A549 (cell line): ENCODE data around the gene RPL29. TPM values are rescaled to one million over a fixed set of nuclear protein-coding genes. Genes with fewer than 3 reads are reported as not detected.

Experiments used
- ATAC-seq, 2 experiments: fragments of 200-7000 bp in 1 of 2; fragments of >200 bp in 1 of 2; cut with Nextera tagmentation in 1 of 2; cut with Tn5 transposase in 1 of 2; 3 replicates each; pipeline versions ENCODE4 v1.8.0 to v1.9.1; 2018 to 2020; ENCODE audit warnings: mild to moderate bottlenecking in 1 of 2, moderate library complexity in 1 of 2
- CTCF ChIA-PET: fragments of 300-600 bp; sonication (Branson Sonifier 250); formaldehyde crosslinking; extraction: SDS; loops from one replicate; lab custom pipeline; 2021; ENCODE audit warnings: antibody characterized with exemption, inconsistent platforms; lab: Yijun Ruan, JAX
- POLR2A ChIA-PET: fragments of 350-600 bp; formaldehyde crosslinking; extraction: SDS; loops from one replicate; lab custom pipeline; 2021; ENCODE audit warnings: antibody characterized with exemption, inconsistent platforms; lab: Yijun Ruan, JAX
- DNase-seq, 2 experiments: peaks; one replicate each; pipeline versions ENCODE4 v3.0.0 to v3.0.0-alpha.2; 2011 to 2016; ENCODE audit warnings: low read depth in 1 of 2, low spot score in 1 of 2
- FAIRE-seq: peaks from 2 replicates; lab custom pipeline; 2011; peaks lifted over from hg19 to GRCh38; lab: Jason Lieb, UNC
- H3K27ac ChIP-seq, 2 experiments: fragments of >200 bp; sonication (Bioruptor Twin); formaldehyde crosslinking; 3 replicates each; pipeline ENCODE4 v1.5.1; 2016 to 2017
- H3K4me1 ChIP-seq: fragments of >200 bp; sonication (Bioruptor Twin); formaldehyde crosslinking; 3 replicates; pipeline ENCODE4 v1.6.1; 2016
- H3K4me2 ChIP-seq: fragments of >200 bp; sonication (Bioruptor Twin); formaldehyde crosslinking; 3 replicates; pipeline ENCODE4 v1.6.1; 2016
- H3K4me3 ChIP-seq: fragments of >200 bp; sonication (Bioruptor Twin); formaldehyde crosslinking; 3 replicates; pipeline ENCODE4 v1.5.1; 2016
- H3K9me3 ChIP-seq: fragments of >200 bp; sonication (Bioruptor Twin); formaldehyde crosslinking; 3 replicates; pipeline ENCODE4 v1.6.1; 2016
- BCL3 ChIP-seq: fragments of >200 bp; sonication (Bioruptor Twin); formaldehyde crosslinking; IDR thresholded peaks from 3 replicates; pipeline ENCODE4 v1.6.1; 2016
- CHD2 ChIP-seq: fragments of 150-350 bp; IDR thresholded peaks from 2 replicates; pipeline ENCODE4 v1.6.1; 2014; ENCODE audit warnings: low read length; ENCODE audit not compliant: partially characterized antibody
- CTCF ChIP-seq: fragments of >200 bp; sonication (Bioruptor Twin); formaldehyde crosslinking; IDR thresholded peaks from 3 replicates; pipeline ENCODE4 v1.5.1; 2016
- EHF ChIP-seq: fragments of 250-450 bp; sonication (Bioruptor Pico); IDR thresholded peaks from 2 replicates; pipeline ENCODE4 v1.5.0; 2020; ENCODE audit warnings: mild to moderate bottlenecking
- EP300 ChIP-seq, 2 experiments: fragments of >200 bp; sonication (Bioruptor Twin); formaldehyde crosslinking; IDR thresholded peaks; 2 replicates in 1 of 2; 3 replicates in 1 of 2; pipeline ENCODE4 v1.6.1; 2016 to 2017
- FOSB ChIP-seq: fragments of 250-450 bp; sonication (Bioruptor Pico); IDR thresholded peaks from 2 replicates; pipeline ENCODE4 v1.5.0; 2020; ENCODE audit warnings: mild to moderate bottlenecking, moderate library complexity
- FOSL2 ChIP-seq, 2 experiments: fragments of 450-650 bp in 1 of 2; fragments of >200 bp in 1 of 2; sonication (Bioruptor Twin) in 1 of 2; formaldehyde crosslinking; IDR thresholded peaks; 2 replicates each; pipeline versions ENCODE4 v1.5.0 to v1.6.1; 2016 to 2020; ENCODE audit warnings: mild to moderate bottlenecking in 1 of 2, moderate library complexity in 1 of 2
- GATA3 ChIP-seq: IDR thresholded peaks from 2 replicates; pipeline ENCODE4 v1.6.1; 2012; ENCODE audit warnings: borderline replicate concordance
- HDAC2 ChIP-seq: fragments of 200-600 bp; sonication (generic); IDR thresholded peaks from 2 replicates; pipeline ENCODE4 v1.6.1; 2016
- HES2 ChIP-seq: fragments of >200 bp; sonication (Bioruptor Twin); formaldehyde crosslinking; IDR thresholded peaks from 2 replicates; pipeline ENCODE4 v1.6.1; 2016
- HOXA7 ChIP-seq: fragments of 250-450 bp; sonication (Bioruptor Pico); IDR thresholded peaks from 2 replicates; pipeline ENCODE4 v1.5.0; 2020; ENCODE audit warnings: mild to moderate bottlenecking, moderate library complexity
- JUN ChIP-seq, 2 experiments: fragments of >200 bp; sonication (Bioruptor Twin); formaldehyde crosslinking; IDR thresholded peaks; 2 replicates in 1 of 2; 3 replicates in 1 of 2; pipeline ENCODE4 v1.6.1; 2016 to 2017
- JUNB ChIP-seq: fragments of >200 bp; sonication (Bioruptor Twin); formaldehyde crosslinking; IDR thresholded peaks from 2 replicates; pipeline ENCODE4 v1.6.1; 2016
- KDM5A ChIP-seq: fragments of 200-600 bp; sonication (generic); IDR thresholded peaks from 2 replicates; pipeline ENCODE4 v1.6.1; 2016; ENCODE audit warnings: antibody characterized with exemption, mild to moderate bottlenecking
- MYC ChIP-seq: IDR thresholded peaks from 2 replicates; pipeline ENCODE4 v1.6.1; 2012; ENCODE audit warnings: mild to moderate bottlenecking, inconsistent platforms, low read length, improper control_type of control experiment, borderline replicate concordance
- NFE2L2 ChIP-seq: fragments of 150-350 bp; conservative IDR thresholded peaks from 2 replicates; pipeline ENCODE4 v1.6.1; 2014; ENCODE audit warnings: low read length
- POLR2A ChIP-seq: IDR thresholded peaks from 2 replicates; pipeline ENCODE4 v1.6.1; 2012; ENCODE audit warnings: mild to moderate bottlenecking, low read length
- RAD21 ChIP-seq, 2 experiments: fragments of >200 bp in 1 of 2; sonication (Bioruptor Twin) in 1 of 2; formaldehyde crosslinking in 1 of 2; IDR thresholded peaks in 1 of 2; conservative IDR thresholded peaks in 1 of 2; 2 replicates in 1 of 2; 3 replicates in 1 of 2; pipeline ENCODE4 v1.6.1; 2012 to 2018; ENCODE audit warnings: inconsistent platforms in 1 of 2
- RCOR1 ChIP-seq: fragments of 150-350 bp; IDR thresholded peaks from 2 replicates; pipeline ENCODE4 v1.6.1; 2014; ENCODE audit warnings: antibody characterized with exemption, low read length, low read depth
- RFX5 ChIP-seq: fragments of 450-650 bp; IDR thresholded peaks from 2 replicates; pipeline ENCODE4 v1.7.1; 2014; ENCODE audit warnings: antibody characterized with exemption, mild to moderate bottlenecking, moderate library complexity
- TFCP2L1 ChIP-seq: fragments of 250-450 bp; sonication (Bioruptor Pico); IDR thresholded peaks from 2 replicates; pipeline ENCODE4 v1.5.0; 2021; ENCODE audit warnings: mild to moderate bottlenecking
- WGBS: methylation state at CpG from one replicate; pipeline ENCODE4 v1.1.6; 2017; ENCODE audit errors: missing lambda C conversion rate; 5-methylcytosine and 5-hydroxymethylcytosine counted together
- polyA plus RNA-seq, 4 experiments: library from polyadenylated mRNA; depleted of rRNA in 3 of 4; stranded (reverse); fragments of >200 nt; fragmentation: RNase III in 1 of 4; extraction: RNeasy Plus Mini Kit Qiagen cat#74134 plus additional on column Dnase treatment in 1 of 4; gene quantifications; 2 replicates in 3 of 4; 3 replicates in 1 of 4; pipeline ENCODE4 v1.2.3, GENCODE V29; 2011 to 2017

Gene RPL29
- polyA plus RNA-seq, 2 of the 4 experiments (the other 2 are of a cell fraction), result 808 to 1,152 TPM

- POLR2A ChIA-PET, result no interaction called here
- no peaks in the 10 kb centered on the region for H3K9me3 ChIP-seq
- TF ChIP-seq JUNB (no peak), RCOR1 (no peak), HES2 (no peak), TFCP2L1 (no peak), NFE2L2 (no peak), POLR2A (no peak), HOXA7 (CRISPR knock-in tag) (no peak), BCL3 (no peak), MYC (no peak), KDM5A (no peak), CTCF (no peak), CHD2 (no peak), FOSB (CRISPR knock-in tag) (no peak), EHF (CRISPR knock-in tag) (no peak), JUN (IDR thresholded peaks at IDR 0.05) (no peak), GATA3 (no peak), FOSL2 (IDR thresholded peaks at IDR 0.05) (no peak), FOSL2 (CRISPR knock-in tag; IDR thresholded peaks at IDR 0.05) (no peak), EP300 (IDR thresholded peaks at IDR 0.05) (no peak)
- no peak for FAIRE-seq
- no peak for DNase-seq
- CTCF ChIA-PET, result interaction anchor here (0.8 to 10.8 kb wide), 5 partner anchors 10 to 105 kb away, joined by 3 to 96 read pairs (median 3); no protein-coding TSS in a partner anchor
- H3K27ac ChIP-seq, result no peak overlapping the region
- ATAC-seq, result no peak
- no peak overlapping the region for H3K4me2 ChIP-seq
- 80% methylated on average over 9 of the region's 11 CpGs for WGBS
- H3K4me3 ChIP-seq, result no peak overlapping the region
- H3K4me1 ChIP-seq, result no peaks in the 10 kb centered on the region
Observed at GRCh38 chr3:52017586-52017985, 21.9 kb upstream of the RPL29 start.

GRCh38 chr3:52015438-52016228 lies 19.9 kb upstream of the RPL29 start:
- CTCF ChIA-PET, result interaction anchor here (0.6 to 10.8 kb wide), 6 partner anchors 12 to 1924 kb away, joined by 3 to 96 read pairs (median 6); partner anchors contain the start of gene ABHD14B
- 81% methylated on average over 10 of the region's 13 CpGs for WGBS
- no peak for ATAC-seq

GRCh38 chr3:52014613-52015012 lies 18.9 kb upstream of the RPL29 start:
- ChIA-PET CTCF (interaction anchor here (1.0 to 10.8 kb wide), 6 partner anchors 11 to 124 kb away, joined by 3 to 96 read pairs (median 5); partner anchors contain the start of gene ABHD14B), POLR2A (no interaction called here)
- Histone ChIP-seq H3K4me2 (no peak overlapping the region), H3K27ac (no peak overlapping the region), H3K4me1 (no peaks in the 10 kb centered on the region), H3K4me3 (no peak overlapping the region), H3K9me3 (no peaks in the 10 kb centered on the region)
- DNase-seq (no peak), FAIRE-seq (no peak), ATAC-seq (peak; percentile 30 to 78; a peak in 4 of 6 replicates)
- 68% methylated on average over 5 of the region's 8 CpGs for WGBS
- peak in 1 of 2 experiments; percentile 20; a peak in 1 of 5 replicates for TF ChIP-seq RAD21 (conservative IDR thresholded peaks at IDR 0.05 in 1 of 2, IDR thresholded peaks at IDR 0.05 in 1 of 2)
- TF ChIP-seq RFX5, result no peak

More at GRCh38 chr3:52015438-52016228, 19.9 kb upstream of the RPL29 start:
- Histone ChIP-seq H3K27ac (no peak overlapping the region), H3K9me3 (no peaks in the 10 kb centered on the region), H3K4me3 (no peak overlapping the region), H3K4me1 (no peaks in the 10 kb centered on the region), H3K4me2 (no peak overlapping the region)
- no peak for DNase-seq
- FAIRE-seq, result no peak
- POLR2A ChIA-PET, result no interaction called here
- no peak for TF ChIP-seq HDAC2
